Measurements from ENCODE around the gene SYK. TPM values are rescaled to one million over a fixed set of nuclear protein-coding genes. Genes with fewer than 3 reads are reported as not detected.
A peak's percentile ranks its signal among the peaks of the same experiment; 100 is the strongest.

Gene SYK
- polyA plus RNA-seq, 3 donors: 51.1 to 186 (median 177) TPM

DNA sequence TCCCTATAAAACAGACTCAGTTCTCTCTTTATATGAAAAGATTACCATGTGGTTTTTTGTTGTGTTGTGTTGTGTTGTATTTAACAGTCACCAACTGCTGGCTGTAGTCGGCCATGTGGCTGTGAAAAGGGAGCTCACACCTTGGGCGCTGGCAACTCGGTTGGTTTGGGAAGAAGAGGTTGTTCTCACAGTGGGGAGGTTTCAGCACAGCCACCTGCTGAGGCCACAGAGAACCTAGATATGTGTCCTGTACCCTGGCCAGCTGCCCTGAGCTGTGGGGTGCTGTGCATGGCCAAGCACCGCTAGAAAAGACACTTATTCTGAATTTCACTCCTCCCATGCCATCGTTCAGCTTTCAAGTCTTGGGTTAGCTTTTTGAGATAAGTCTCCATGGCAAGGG lies 58.8 kb downstream of the SYK start:
- Histone ChIP-seq H3K4me1 (ENCODE audit: control insufficient read depth in 1 of 2, insufficient read depth in 2 of 2, low read length in 2 of 2) (peaks cover 23 to 33% of the 10 kb centered on the region in 2 donors), H3K27ac (ENCODE audit: low read depth in 1 of 2, low read length in 2 of 2) (peak overlapping the region; percentile 75 to 76), H3K4me3 (replicated peaks in 1 of 3; ENCODE audit: low read depth in 2 of 3, low read length in 3 of 3) (no peak overlapping the region), H2AFZ (ENCODE audit: insufficient read depth, low read depth, low read length, poor library complexity, severe bottlenecking) (no peak overlapping the region), H3K36me3 (replicated peaks in 1 of 2; ENCODE audit: control insufficient read depth in 1 of 2, insufficient read depth in 2 of 2, low read length in 2 of 2) (peaks cover 76 to 100% of the 10 kb centered on the region in 2 donors), H3K9me3 (replicated peaks in 1 of 2; ENCODE audit: control insufficient read depth in 1 of 2, insufficient read depth in 1 of 2, low read length in 2 of 2) (no peaks in the 10 kb centered on the region), H3K4me2 (replicated peaks; ENCODE audit: extremely low read depth, low read length, poor library complexity, severe bottlenecking) (no peak overlapping the region), H4K20me1 (ENCODE audit: insufficient read depth, low read length) (peaks cover 100% of the 10 kb centered on the region), H3K9ac (ENCODE audit: insufficient read depth, low read length, poor library complexity, severe bottlenecking) (no peak overlapping the region), H3K27me3 (ENCODE audit: control insufficient read depth in 2 of 2, insufficient read depth in 2 of 2, low read length in 2 of 2) (no peaks in the 10 kb centered on the region), H3K79me2 (ENCODE audit: insufficient read depth, low read length) (peaks cover 85% of the 10 kb centered on the region)
- intact Hi-C loops (cut with micrococcal nuclease): loop anchor here in 1 of 2 donors (10.0 kb wide), 1 partner anchor 1256 kb away; the partner anchor contains the start of gene GADD45G
- TF ChIP-seq, protein P1, sequence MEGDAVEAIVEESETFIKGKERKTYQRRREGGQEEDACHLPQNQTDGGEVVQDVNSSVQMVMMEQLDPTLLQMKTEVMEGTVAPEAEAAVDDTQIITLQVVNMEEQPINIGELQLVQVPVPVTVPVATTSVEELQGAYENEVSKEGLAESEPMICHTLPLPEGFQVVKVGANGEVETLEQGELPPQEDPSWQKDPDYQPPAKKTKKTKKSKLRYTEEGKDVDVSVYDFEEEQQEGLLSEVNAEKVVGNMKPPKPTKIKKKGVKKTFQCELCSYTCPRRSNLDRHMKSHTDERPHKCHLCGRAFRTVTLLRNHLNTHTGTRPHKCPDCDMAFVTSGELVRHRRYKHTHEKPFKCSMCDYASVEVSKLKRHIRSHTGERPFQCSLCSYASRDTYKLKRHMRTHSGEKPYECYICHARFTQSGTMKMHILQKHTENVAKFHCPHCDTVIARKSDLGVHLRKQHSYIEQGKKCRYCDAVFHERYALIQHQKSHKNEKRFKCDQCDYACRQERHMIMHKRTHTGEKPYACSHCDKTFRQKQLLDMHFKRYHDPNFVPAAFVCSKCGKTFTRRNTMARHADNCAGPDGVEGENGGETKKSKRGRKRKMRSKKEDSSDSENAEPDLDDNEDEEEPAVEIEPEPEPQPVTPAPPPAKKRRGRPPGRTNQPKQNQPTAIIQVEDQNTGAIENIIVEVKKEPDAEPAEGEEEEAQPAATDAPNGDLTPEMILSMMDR (IDR thresholded peaks at IDR 0.05): no peak
- H3K4me1 Mint-ChIP-seq: peaks cover 34% of the 10 kb centered on the region
- no peaks in the 10 kb centered on the region for H3K27me3 Mint-ChIP-seq (ENCODE audit: low read depth in 3 of 3)
- H3K4me3 Mint-ChIP-seq: no peak overlapping the region
- DNase-seq: no peak
- peaks cover 0 to 2% (median 0%) of the 10 kb centered on the region in 7 donors for H3K9me3 Mint-ChIP-seq
- WGBS (ENCODE audit: insufficient coverage): 81% methylated on average over 4 of the region's 5 CpGs
- H3K36me3 Mint-ChIP-seq: peaks cover 84 to 95% of the 10 kb centered on the region in 2 donors
- H3K27ac Mint-ChIP-seq: peak overlapping the region; percentile 78 to 91 (median 86)

DNA sequence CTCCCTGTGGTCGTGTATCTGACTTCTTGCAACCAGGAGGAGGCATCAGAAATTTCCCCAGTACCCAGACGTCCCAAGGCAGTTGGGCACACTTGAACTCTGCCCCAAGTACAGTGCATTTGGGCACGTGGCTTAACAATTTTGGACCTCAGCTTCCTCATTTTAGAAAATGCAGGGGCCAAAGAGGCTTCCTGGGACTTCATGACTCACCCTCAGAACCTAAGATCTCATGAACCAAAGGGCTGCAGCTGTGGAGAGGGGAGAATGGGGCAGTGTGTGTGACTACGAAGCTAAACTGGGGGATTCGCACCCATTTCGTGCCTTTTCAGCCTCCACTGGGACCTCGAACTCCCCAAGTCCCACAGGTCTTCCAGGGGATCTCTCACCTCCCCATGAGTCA lies 59.2 kb downstream of the SYK start:
- Mint-ChIP-seq H3K9me3 (peaks cover 0 to 2% (median 0%) of the 10 kb centered on the region in 7 donors), H3K27ac (peak overlapping the region; percentile 78 to 91 (median 86)), H3K4me3 (no peak overlapping the region), H3K27me3 (ENCODE audit: low read depth in 3 of 3) (no peaks in the 10 kb centered on the region), H3K4me1 (peaks cover 34% of the 10 kb centered on the region), H3K36me3 (peaks cover 82 to 95% of the 10 kb centered on the region in 2 donors)
- no peak overlapping the region for H3K4me2 ChIP-seq (replicated peaks; ENCODE audit: extremely low read depth, low read length, poor library complexity, severe bottlenecking)
- peak overlapping the region; percentile 75 to 76 for H3K27ac ChIP-seq (ENCODE audit: low read depth in 1 of 2, low read length in 2 of 2)
- peaks cover 80 to 100% of the 10 kb centered on the region in 2 donors for H3K36me3 ChIP-seq (replicated peaks in 1 of 2; ENCODE audit: control insufficient read depth in 1 of 2, insufficient read depth in 2 of 2, low read length in 2 of 2)
- peaks cover 84% of the 10 kb centered on the region for H3K79me2 ChIP-seq (ENCODE audit: insufficient read depth, low read length)
- peaks cover 100% of the 10 kb centered on the region for H4K20me1 ChIP-seq (ENCODE audit: insufficient read depth, low read length)
- 5% methylated on average over 3 of the region's 7 CpGs for WGBS (ENCODE audit: insufficient coverage)
- TF ChIP-seq, protein P1 (IDR thresholded peaks at IDR 0.05): no peak
- intact Hi-C loops (cut with micrococcal nuclease): loop anchor here in 1 of 2 donors (10.0 kb wide), 1 partner anchor 1256 kb away; the partner anchor contains the start of gene GADD45G
- no peaks in the 10 kb centered on the region for H3K27me3 ChIP-seq (ENCODE audit: control insufficient read depth in 2 of 2, insufficient read depth in 2 of 2, low read length in 2 of 2)
- H3K9ac ChIP-seq (ENCODE audit: insufficient read depth, low read length, poor library complexity, severe bottlenecking): no peak overlapping the region
- H2AFZ ChIP-seq (ENCODE audit: insufficient read depth, low read depth, low read length, poor library complexity, severe bottlenecking): no peak overlapping the region
- no peaks in the 10 kb centered on the region for H3K9me3 ChIP-seq (replicated peaks in 1 of 2; ENCODE audit: control insufficient read depth in 1 of 2, insufficient read depth in 1 of 2, low read length in 2 of 2)
- no peak overlapping the region for H3K4me3 ChIP-seq (replicated peaks in 1 of 3; ENCODE audit: low read depth in 2 of 3, low read length in 3 of 3)
- peaks cover 23 to 33% of the 10 kb centered on the region in 2 donors for H3K4me1 ChIP-seq (ENCODE audit: control insufficient read depth in 1 of 2, insufficient read depth in 2 of 2, low read length in 2 of 2)
- peak; percentile 74 to 94 (median 75) for DNase-seq

Data from CD14-positive monocyte (primary cell).